ENCODE results near the gene ACO1.

Gene ACO1

DNA sequence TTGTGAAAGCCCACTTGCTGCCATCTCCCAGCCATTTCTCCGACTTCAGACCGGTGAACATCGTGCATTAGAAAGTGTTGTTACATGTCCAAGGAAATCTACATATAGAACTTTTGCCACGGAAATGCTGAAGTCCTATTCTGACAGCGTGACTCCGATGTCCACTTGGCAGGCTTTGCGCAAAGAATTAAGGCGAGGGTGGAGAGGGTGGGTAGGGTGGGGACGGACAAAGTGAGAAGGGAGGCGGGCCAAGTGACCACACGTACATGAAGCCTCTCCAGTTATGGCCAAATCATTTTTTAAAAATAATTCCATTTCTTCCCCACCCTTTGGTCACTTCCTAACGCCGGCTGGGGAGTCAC is 460 bp upstream of the ACO1 start:
- DNase-seq, result no peak

DNA sequence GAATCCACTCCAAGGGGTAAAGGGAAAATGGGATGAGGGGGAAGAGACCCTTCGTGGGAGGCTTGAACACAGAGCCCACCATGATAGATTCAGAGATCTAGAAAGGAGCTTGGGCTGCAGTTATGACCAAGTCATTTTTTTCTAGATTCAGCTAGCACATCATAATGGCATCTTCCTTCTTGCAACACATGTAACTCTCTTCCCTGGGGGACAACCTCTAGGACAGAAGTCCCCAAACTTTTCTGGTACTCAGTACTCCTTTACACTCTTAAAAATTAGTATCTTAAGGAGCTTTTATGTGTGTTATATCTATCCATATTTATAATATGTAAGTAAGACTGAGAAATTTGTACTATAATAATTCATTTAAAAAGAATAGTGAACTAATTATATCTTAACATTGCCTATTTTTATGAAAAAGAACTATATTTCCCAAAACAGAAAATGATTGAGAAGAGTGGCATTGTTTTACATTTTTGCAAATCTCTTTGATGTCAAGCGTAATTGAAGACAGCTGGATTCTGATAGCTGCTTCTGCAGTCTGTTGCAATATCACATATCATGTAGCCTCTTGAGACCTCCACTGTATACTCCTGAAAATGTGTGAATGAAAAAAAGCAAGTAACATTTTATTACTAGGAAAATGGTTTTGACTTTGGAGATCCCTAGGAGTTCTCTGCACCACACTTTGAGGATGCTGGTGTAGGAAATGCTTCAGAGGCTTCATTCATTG is 875 bp downstream of the ACO1 start:
- DNase-seq, result no peak

DNA sequence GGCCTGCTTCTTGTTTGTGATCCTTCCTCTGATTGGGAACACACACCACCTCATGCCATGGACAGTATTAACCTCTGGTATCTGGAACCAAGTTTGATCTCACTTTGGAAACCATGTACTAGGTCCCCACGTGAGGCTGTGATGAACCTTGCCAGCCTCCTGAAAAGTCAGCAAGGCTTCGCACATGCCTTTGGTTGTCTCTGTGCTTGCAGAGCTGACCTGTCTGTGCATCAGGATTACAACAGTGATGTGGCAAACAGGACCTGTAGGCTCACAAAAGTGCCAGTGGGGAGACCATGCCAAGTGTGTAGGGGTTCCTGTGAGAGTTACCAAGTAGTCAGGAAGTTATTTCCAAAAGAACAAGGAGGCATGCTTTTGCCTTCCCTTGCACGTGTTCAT is 1.4 kb downstream of the ACO1 start:
- no peak for DNase-seq

DNA sequence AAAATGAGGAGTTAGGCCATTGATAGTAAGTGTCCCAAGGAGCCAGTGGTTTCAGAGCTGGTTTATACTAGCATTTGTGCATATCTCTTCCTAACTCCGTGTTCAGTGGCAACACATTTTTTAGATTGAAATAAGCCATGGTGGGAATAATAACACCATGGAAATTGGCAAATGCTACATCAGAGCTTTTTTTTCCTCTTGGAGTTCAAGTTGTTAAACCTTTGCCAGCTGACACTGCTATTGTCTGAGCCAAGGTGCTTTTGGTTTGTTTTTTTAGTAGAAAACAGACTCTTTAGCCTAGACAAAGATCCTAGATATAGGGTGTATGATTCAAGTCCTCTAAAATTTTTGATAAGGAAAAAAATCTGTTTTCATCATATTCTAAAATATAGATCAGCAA is 2.8 kb downstream of the ACO1 start:
- no peak for DNase-seq

DNA sequence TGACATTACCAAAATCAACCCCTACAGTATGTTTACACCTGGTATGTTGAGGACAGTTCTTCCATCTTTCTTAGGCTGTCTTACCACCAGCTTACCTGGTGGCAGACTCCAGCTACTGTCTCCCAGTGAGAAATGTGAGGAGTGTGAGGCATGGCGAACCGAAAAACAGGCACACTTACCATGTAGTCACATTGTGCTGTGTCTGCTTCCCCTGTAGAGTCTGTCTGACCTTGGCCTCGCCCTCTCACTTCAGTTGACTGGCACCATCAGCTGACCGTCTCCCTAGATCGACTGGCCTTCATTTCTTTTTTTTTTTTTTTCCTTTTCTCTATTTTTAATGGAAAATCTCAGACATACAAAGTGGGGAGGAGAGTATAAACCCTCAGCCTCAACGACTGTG is 4.9 kb downstream of the ACO1 start:
- DNase-seq, result no peak

DNA sequence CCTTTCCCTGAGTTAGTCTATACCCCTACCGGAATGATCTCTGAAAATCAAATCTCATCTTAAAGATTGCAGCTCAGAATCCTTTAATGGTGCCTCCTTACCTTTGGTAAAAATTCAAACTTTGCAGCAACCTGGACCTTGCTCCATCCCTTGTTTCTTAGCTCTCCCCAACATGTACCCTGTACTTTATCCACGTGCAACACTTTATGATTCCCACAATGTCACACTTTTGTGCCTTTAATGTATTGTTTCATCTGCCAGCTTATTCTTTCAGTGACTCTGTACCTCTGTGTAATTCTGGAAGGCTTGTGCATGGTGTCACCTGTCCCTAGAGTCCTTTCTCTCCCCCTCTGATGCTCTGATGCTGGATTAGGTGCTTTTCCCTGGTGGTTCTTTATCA is 9.5 kb downstream of the ACO1 start:
- DNase-seq, result no peak

DNA sequence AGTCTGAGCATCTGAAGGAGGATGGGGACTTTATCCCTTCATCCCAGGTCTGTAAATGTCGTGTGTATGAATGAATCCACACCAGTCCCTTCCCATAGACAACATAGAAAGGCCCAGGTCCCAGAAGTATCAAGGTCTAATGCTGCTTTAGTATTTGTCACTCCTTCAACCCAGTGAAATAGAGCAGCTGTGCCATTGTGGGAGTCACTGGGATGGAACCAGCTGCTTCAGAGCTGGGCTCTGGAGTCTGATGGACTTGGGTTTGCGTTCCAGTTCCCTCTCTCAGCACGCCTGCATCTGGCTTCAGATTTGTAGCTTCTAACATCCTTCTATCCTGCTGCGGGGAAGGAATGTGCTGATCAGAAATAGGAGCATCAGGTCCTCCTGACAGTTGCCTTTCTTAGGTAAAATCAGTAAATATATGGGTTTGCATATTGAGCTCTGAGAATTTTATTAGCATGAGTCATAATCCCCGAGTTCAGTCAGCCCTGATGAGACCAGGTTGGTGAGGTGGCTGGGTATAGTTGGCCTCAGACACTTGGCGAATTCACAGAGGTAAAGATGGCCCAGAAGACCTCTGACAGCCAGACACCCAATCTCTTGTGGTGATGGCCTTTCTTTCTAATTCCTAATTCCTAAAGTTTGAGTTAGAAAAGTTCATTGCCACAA is 10.1 kb downstream of the ACO1 start:
- no peak for DNase-seq

DNA sequence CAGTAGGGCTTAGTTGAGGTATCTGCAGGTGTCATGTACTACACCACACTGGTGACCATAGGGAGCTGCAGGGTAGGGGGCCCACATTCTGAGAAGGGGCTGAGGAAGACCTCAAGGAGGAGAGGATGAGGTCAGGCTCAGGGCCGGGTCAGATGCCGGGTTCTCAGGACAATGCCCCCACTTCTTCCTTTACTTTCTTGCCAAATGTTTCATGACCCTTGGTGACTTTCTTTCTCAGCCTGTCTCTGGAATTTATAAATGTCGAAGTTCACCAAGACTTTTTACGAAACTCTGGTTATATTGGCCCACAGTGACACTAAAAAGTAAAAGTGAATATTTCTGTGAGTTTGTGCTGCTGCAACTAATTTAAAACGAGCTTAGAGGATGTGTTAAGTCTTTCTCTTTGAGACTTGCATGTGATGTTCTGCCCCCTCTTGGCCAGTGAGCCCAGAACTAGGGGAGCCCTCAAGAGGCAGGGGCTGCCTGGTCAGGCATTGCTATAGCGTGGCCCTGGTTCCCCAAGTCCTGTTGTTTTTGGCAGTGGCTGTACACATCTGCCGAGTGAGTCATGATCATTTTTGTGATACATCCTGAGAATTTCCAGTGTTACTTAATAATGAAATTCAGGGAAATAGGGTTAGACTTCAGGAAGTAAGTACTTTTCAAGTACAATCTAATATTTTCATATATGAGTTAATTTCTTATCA is 11.2 kb downstream of the ACO1 start:
- DNase-seq, result peak; percentile 40

DNA sequence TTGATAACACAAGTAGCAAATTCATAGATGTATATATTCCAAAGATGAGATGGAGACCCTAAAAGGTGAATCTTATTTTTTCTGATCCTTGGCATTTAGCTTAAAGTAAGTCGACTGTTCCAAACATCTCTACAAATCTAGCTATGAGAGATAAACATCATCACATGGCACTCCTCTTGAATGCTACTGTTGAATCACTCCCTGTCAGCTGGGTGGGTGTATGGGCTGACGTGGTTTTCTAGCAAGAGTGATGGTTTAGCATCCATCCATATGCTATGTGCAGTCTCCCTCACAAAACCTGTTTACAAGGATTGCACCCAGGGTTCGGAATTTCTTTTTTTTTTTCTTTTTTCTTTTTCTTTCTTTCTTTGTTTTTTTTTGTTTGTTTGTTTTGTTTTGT is 13.8 kb downstream of the ACO1 start:
- no peak for DNase-seq

DNA sequence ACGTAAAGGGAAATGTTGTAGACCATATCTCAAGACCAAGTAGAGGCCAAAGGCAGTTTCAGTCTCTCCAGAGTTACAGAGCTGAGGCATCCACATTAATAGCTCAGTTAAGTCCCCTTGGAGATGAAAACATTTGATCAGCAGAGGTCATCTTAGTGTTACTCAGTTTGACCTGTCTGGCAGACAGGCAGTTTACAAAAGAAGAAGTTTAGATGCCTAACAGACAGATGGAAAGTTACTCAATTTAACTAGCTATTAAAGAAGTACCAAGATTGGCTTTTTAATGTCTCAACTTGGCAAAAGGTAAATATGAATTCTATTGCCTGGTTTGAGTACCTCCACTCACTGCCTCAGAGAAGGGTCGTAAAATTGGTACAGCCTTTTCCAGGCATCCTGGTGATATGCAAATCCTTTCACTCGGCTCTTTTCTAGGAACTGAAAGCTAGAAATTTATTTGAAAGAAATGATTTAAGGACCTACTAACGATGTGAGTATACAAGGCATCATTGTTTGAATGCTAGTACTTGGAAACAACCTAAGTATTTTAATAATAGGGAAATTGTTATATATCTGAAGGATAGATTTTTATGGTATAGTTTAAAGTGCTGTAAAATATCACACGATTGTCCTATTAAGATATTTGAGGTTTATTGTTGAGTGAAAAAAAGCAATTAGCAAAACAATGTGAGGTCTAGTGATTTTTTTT is 14.8 kb downstream of the ACO1 start:
- DNase-seq, result no peak

DNA sequence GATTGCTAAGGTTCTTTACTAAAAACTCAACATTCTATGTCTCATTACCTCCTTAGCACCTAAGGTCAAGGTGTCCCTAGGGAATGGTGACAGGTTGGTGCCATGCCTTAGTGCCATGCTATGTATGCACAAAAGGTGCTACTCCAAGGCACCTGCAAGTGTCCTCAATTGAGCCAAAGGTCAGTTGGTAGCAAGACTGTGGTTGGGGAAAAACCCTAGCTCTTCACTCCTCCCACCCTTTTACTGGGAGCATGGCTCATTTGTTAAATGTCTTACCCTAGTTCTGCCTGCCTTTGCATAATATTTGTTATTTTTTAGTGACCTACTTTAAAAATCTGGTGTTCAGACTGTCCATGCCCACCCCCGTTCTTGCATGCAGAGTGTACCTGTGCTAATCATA is 17.0 kb downstream of the ACO1 start:
- DNase-seq, result no peak

DNA sequence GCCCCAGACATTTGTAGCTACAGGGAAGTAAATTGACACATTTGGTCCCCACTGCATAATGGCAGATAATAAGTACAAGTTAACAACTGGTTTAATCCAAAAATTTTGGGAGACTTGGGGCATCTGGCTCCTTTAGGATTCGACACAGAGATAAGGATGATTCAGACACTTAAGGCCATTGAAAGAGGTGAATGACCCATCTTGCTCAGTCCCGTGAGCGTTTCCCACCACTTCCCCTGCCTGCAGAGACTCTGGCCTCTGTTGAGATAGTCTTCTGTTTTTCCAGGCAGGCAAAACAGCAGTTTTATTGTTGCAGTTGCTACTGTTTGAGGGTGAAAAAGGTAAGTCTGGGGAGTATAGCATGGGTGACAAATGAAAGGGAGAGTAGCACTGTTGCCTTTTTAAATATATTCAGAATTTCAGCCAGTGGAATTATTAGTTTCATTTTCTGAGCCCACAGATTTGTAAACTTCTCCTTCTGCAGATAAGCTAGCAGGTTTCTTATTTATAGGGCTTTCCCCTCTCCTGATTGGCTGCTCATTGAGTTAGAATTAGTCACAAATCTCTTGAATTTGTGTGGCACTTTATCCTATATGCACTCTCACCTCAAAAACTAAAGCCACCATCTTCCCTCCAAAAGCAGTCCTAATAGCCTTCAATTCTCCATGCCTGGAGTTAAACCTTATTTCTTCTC is 19.3 kb downstream of the ACO1 start:
- no peak for DNase-seq

DNA sequence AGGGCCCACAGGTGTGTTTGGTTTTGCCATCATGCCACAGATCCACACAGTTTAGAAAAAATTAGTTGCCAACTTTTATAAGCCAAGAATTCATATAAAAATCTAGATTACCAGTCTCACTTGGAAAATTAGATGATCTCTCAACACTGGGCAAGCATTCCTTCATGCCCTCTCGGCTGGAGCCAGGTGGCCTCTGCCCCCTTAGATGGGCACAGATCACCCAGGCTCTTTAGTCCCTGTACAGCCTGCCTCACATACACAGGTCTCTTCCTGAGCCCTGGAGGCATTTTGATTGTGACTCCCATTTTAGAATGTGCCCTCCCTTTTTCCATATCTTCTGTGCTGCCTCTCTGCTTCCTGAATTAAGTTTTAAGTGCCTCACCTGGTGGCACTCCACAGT is 20.0 kb downstream of the ACO1 start:
- no peak for DNase-seq

DNA sequence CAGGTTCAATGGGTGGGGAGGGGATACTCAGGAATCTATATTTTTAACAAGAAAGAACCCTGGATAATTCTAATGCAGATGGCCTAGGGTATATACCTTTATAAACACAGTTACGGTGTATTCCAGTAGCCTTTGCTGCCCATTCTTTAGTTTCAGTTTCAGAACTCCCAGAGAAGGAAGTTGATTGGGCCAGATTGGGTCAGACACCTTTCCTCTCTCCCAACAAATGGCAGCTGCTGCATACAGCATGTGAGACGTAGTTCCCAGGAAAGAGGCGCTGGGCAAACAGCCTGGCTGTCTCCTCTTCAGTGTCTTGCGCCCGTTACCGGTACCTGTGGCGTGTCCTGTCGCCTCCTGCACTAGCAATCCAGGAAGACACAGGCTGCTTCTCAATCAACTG is 20.4 kb downstream of the ACO1 start:
- DNase-seq, result no peak

DNA sequence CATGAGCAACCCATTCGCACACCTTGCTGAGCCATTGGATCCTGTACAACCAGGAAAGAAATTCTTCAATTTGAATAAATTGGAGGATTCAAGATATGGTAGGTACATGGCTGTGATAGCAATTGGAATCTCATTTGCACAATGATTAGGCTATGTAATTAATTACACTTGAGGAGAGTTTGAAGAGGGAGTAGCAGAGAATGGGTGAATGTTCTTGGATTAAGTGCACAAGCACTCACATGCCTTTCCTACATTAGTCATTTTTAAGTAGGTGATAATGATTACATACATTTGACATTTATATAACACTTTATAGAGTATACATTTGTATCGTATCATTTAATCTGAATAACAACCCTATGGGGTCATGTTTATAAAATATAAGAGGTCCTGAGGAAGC is 21.1 kb downstream of the ACO1 start:
- no peak for DNase-seq

DNA sequence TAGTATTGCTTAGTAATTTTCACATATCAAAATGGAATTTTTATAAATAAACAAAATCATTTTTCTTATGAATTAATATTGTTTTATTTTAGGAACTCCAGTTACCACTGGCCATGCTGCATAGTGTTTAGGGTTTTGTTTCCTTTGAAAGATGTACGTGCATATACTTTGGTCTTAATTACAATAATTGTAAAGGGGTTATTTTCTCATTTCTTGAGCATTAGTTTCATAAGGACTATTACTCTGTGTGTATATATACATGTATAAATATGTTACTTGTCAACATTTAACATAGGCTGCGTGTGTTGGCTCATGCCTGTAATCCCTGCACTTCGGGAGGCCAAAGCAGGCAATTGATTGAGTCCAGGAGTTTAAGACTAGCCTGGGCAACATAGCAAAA is 21.6 kb downstream of the ACO1 start:
- no peak for DNase-seq

DNA sequence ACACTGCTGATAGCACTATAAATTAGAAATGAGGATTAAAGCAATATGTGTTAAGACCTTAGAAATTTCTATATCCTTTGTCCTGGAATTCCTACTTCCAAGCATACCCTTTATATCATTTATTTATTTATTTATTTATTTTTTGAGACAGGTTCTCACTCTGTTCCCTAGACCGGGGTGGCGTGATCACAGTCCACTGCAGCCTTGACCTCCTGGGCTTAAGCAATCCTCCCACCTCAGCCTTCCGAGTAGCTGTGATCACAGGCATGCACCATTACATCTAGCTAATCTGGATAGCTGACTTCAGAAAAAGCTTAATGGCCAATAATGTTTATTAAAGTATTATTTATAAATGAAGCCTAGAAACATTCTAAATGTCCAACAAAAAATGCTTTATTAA is 27.3 kb downstream of the ACO1 start:
- DNase-seq, result no peak

DNA sequence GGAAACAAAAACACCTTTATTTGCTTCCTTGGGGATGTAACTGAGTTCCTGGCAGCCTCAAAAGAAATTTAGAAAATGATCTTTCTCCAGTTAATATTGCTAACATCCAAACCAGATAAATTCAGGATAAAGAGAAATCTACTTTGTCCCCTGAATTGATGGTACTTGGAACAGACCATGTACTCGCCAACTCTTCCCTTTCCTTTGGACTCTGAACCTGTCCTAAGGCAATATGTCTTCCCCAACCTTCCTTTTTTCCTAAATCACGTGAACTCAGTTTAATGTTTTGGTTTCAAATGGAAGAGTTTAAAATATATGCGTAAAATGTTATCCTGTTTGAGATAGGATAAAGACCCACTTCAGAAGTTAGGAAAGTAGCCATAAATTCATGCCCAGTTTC is 28.0 kb downstream of the ACO1 start:
- no peak for DNase-seq

DNA sequence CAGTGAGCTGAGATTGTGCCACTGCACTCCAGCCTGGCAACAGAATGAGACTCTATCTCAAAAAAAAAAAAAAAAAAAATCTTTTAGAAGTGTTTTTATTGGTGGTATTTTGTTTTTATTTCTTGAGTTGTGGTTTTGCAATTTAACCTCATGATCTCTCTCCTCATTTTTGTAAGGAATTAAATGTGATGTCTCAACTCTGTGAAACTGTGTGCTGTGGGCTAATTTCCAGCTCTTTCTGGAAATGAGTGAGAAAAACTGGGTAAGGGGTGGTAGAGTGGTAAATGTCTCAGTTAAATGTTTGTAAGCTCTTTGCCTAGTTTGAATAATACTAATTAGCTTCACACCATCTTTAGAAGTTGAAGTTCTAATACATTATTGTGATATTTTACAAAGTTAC is 29.0 kb downstream of the ACO1 start:
- DNase-seq, result no peak

DNA sequence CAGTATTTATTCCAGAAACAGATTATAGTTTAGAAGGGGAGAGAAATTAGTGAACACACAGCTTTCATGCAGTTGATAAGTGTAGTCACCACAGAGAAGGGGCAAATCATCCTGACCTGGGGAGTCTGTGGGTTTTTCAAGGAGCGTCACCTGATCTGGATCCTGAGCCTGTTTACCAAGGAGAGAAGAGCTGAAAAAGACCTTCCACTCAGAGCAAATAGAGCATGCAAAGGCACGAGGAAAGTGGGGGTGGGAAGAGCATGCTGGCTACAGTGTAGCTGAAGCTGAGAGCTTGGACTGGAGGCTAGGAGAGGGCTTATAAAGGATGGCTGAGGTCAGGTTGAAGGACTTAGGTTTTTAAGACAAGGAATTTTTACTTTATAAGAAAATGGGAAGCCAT is 30.4 kb downstream of the ACO1 start:
- DNase-seq, result no peak

DNA sequence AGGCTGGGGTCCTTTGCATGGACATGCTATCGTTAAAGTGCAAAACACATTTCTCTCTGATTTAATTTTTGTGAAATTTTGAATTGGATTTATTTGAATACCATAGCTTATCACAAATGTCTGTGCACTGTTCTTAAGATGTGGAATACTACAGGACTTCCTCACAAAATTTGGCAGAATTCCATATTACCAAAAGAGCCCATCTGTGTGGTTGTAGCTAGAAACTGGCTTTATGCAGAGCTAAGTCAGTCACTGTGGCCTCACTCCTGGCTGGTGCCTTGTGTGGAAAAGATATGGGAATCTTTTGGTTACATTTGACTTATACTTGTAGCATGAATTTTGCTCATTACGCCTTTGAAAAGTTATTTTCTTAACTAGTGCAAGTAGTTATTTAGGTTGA is 35.5 kb downstream of the ACO1 start:
- no peak for DNase-seq

DNA sequence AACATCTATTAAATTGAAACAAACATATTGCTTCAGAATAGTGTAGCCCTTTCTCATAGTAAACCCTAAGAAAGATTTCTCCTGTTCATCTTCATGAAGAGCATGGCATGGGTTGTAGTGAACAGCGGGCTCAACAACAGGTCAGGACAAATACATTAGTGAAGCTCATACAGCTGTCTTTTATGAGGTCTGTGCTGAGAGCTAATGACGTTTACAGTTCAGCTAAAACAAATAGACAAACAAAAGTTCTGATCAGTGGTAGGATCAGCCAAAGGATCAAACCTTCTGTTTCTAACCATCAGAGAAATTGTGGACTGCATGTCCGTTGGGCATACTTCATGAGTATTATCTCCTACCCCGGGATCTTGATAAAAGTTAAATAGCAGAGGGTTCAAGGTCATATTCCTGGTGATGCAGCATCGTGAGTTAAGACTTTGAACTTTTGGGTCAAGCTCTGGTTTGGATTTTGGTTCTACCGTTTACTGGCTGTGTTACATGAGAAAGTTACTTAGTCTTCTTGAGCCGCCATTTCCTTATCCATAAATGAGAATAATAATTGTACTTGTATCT is 37.9 kb downstream of the ACO1 start:
- no peak for DNase-seq

DNA sequence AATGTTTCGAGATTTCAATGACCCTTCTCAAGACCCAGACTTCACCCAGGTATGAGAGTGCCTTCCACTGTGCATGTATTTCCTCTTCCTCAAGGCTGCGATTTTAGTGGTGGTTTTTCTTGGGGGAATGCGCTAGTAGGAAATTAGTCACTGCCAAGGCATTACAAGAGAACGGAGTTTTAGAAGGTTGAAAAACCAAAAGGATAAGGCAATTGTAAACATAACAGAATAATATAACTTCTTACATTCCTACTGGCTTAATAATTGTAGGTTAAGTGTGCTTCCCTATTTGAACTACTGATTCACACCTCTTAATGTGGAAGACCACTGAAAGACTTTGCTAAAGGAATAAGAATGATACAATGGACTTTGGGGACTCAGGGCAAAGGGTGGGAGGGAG is 38.9 kb downstream of the ACO1 start:
- no peak for DNase-seq

Data from left hindlimb (tissue), 1 donor.